Cardiac fibroblast (primary cell): ENCODE data around the gene DGAT2.

Source experiments
- DNase-seq, 2 donors: peaks; one replicate each; pipeline versions ENCODE4 v3.0.0 to v3.0.0-alpha.2; 2010; ENCODE audit warnings: low read depth in 2 of 2
- H3K4me3 ChIP-seq, 2 donors: replicated peaks in 1 of 2; 1 replicate in 1 of 2; 2 replicates in 1 of 2; pipeline ENCODE4 v1.5.1; 2011; ENCODE audit warnings: low read depth in 2 of 2, low read length in 2 of 2, mild to moderate bottlenecking in 2 of 2, moderate library complexity in 1 of 2
- CTCF ChIP-seq: IDR thresholded peaks from one replicate; pipeline ENCODE4 v1.5.1; 2011; ENCODE audit warnings: low read depth, mild to moderate bottlenecking, low read length, inconsistent platforms

DGAT2 gene

GRCh38 chr11:75765116-75765515, 3.5 kb upstream of the DGAT2 start:
- DNase-seq: no peak
- no peak for TF ChIP-seq CTCF
- no peak overlapping the region for H3K4me3 ChIP-seq

DNA sequence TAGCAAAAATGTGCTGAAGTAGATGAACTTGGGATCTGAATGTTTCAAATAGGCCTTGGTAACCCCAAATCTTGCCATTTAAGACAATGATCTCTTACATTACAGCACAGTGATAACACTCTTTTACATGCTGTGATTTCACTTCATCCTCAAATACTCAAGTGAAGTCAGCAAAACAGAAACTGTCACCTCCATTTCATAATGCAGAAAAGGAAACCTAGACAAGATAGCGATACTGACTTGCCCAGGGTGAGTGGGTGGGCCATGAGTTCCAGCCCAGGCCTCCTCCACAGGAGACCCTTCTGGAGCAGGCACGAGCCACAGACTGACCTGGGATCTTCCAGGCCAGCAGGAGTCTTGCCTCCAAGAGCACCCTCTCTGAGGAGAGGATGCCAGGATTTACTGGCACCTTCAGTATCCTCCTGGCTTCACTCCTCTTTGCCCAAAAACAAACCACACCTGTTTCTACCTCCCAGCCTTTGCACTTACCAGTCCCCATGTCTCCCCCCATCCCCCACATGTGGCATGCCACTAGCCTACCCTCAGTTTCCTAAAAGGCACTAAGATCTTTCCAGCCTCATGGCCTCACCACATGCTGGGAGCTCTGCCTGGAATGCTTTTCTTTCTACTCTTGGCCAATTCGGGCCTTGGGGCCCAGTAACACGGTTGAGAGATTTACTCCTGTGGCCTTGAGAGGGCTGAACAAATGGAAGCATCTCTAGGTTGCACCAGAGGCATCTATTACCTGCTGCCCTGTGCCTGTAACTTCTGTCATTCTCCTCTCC, 1.9 kb upstream of the DGAT2 start:
- H3K4me3 ChIP-seq: no peak overlapping the region
- no peak for DNase-seq
- TF ChIP-seq CTCF: no peak

DNA sequence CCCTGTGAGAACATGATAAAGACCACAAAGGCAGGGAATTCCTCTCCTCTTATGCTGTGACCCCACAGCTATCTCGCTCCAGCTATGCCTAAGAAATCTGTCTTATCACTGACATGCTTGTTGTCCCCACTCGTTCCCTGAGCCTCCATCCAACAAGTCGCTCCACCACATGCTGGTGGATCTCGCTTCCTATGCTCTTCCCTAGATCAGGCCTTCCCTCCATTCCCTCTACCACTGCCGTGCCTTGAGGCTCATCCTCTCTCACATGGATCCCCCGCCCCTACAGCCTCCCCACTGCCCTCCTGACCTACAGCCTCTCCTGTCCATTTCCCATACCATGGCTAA, 1.4 kb upstream of the DGAT2 start:
- no peak for TF ChIP-seq CTCF
- no peak overlapping the region for H3K4me3 ChIP-seq
- no peak for DNase-seq

DNA sequence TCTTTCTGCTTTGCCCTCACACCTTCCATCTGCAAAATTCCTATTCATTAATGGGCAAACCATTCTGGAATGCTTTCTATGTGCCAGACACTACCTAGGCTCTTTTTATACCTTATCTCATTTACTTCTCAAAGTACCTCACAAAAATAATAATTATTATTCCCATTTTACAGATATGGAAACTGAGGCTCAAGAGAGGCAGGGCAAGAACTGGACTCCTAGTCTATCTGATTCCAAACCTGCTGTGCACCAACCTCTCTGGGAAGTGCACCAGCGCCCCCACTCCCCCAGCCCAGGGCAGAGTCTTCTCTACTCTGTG, 826 bp upstream of the DGAT2 start:
- DNase-seq: no peak
- no peak for TF ChIP-seq CTCF
- H3K4me3 ChIP-seq: no peak overlapping the region

DNA sequence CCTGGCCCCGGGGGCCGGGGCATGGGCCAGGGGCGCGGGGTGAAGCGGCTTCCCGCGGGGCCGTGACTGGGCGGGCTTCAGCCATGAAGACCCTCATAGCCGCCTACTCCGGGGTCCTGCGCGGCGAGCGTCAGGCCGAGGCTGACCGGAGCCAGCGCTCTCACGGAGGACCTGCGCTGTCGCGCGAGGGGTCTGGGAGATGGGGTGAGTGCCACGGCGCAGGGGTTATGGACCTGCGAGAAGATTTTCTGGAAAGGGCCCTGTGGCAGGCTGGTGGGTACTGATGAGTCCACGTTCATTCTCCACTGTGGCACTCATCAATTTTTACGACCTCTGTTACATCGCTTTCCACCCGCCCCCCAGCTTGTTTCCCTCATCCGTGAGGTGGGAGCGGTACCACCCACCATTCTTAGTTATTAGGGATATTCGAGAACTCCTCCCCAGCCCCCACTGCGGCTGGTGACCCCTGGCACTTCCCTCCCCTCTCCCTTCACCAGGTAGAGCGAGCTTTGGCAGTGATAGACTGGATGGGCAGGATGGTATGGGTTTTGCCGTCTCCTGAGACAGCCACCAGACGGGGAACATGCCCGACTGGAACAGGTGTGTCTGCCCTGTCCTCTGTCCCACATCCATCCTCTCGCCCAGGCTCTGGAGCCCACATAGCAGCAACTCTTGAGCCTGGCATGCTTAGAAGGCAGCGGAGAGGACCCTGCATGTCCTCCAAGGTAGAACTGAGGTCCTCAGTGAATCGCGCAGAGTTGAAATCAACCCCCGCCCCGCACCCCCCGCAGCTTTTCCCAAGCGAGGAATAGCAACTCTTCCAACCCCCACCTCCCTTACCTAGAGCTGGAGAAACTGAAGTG, 562 bp downstream of the DGAT2 start:
- no peak for TF ChIP-seq CTCF
- H3K4me3 ChIP-seq: peak overlapping the region; percentile 42 to 55
- DNase-seq: no peak

GRCh38 chr11:75770102-75770501, 1.5 kb downstream of the DGAT2 start:
- no peak for DNase-seq
- no peak overlapping the region for H3K4me3 ChIP-seq
- TF ChIP-seq CTCF: no peak
